DND-41 (cell line): ENCODE results near the gene BAIAP2L1.

Source experiments
- EZH2 ChIP-seq: IDR thresholded peaks from 3 replicates; pipeline ENCODE4 v1.6.1; 2012; ENCODE audit warnings: borderline replicate concordance, low read depth, mild to moderate bottlenecking, moderate library complexity, low read length, inconsistent platforms; ENCODE audit not compliant: severe bottlenecking
- TF ChIP-seq, protein P1 (sequence below): IDR thresholded peaks from 2 replicates; pipeline ENCODE4 v1.5.1; 2012; ENCODE audit warnings: borderline replicate concordance, low read length, moderate library complexity, mild to moderate bottlenecking; ENCODE audit not compliant: poor library complexity, severe bottlenecking; ENCODE audit errors: extremely low read depth

DNA sequence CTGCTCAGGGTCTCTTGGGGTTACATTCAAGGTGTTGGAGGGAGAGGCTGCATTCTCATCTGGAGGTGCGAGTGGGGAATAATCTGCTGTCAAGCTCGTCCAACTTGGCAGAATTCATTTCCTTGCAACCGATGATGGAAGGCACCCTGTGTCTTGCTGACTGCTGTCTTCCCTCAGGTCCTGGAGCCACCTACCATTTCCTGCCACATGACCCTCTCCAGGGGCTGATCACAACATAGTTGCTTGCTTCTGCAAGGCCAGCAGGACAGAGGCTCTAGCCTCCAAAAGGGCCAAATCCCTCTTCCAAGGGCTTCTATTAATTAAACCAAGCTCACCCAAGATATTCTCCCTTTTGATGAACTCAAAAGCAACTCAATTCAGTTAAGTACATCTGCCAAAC, 133.6 kb downstream of the BAIAP2L1 start:
- TF ChIP-seq, protein P1, sequence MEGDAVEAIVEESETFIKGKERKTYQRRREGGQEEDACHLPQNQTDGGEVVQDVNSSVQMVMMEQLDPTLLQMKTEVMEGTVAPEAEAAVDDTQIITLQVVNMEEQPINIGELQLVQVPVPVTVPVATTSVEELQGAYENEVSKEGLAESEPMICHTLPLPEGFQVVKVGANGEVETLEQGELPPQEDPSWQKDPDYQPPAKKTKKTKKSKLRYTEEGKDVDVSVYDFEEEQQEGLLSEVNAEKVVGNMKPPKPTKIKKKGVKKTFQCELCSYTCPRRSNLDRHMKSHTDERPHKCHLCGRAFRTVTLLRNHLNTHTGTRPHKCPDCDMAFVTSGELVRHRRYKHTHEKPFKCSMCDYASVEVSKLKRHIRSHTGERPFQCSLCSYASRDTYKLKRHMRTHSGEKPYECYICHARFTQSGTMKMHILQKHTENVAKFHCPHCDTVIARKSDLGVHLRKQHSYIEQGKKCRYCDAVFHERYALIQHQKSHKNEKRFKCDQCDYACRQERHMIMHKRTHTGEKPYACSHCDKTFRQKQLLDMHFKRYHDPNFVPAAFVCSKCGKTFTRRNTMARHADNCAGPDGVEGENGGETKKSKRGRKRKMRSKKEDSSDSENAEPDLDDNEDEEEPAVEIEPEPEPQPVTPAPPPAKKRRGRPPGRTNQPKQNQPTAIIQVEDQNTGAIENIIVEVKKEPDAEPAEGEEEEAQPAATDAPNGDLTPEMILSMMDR: no peak
- TF ChIP-seq EZH2: no peak
